GM18951 (cell line): ENCODE data around the gene CDH4.

Experiments used
- POLR2A ChIP-seq: IDR thresholded peaks from 4 replicates; pipeline ENCODE4 v1.6.1; 2011; ENCODE audit warnings: mild to moderate bottlenecking; ENCODE audit not compliant: insufficient read length, insufficient read depth; ENCODE audit errors: extremely low read depth
- in situ Hi-C: fragments of 300-500 bp; cut with MboI; formaldehyde crosslinking; loops from one replicate; pipeline ENCODE4 v1.12.0; 2022; ENCODE audit warnings: low sequenced_read_pairs, mixed read lengths, inconsistent platforms; ENCODE audit not compliant: unreplicated experiment

Gene CDH4

GRCh38 chr20:61507778-61508177 is 255.7 kb downstream of the CDH4 start:
- in situ Hi-C loops: no loop called here
- TF ChIP-seq POLR2A: no peak

- no peak for TF ChIP-seq POLR2A
Measured at GRCh38 chr20:61508301-61509096, 256.4 kb downstream of the CDH4 start.

GRCh38 chr20:61510778-61511330 is 258.8 kb downstream of the CDH4 start:
- in situ Hi-C loops: no loop called here
- TF ChIP-seq POLR2A: no peak

More at GRCh38 chr20:61508301-61509096, 256.4 kb downstream of the CDH4 start:
- in situ Hi-C loops: no loop called here

GRCh38 chr20:61512475-61512874 is 260.4 kb downstream of the CDH4 start:
- TF ChIP-seq POLR2A: no peak
- in situ Hi-C loops: no loop called here

- in situ Hi-C loops: no loop called here
- no peak for TF ChIP-seq POLR2A
Measured at GRCh38 chr20:61513124-61514017, 261.3 kb downstream of the CDH4 start.

- TF ChIP-seq POLR2A: no peak
- in situ Hi-C loops: no loop called here
Measured at GRCh38 chr20:61514018-61514365, 261.9 kb downstream of the CDH4 start.

- in situ Hi-C loops: no loop called here
Measured at GRCh38 chr20:61514396-61514795, 262.3 kb downstream of the CDH4 start.

GRCh38 chr20:61514805-61515505 is 262.9 kb downstream of the CDH4 start:
- in situ Hi-C loops: no loop called here
- TF ChIP-seq POLR2A: no peak

More at GRCh38 chr20:61514396-61514795, 262.3 kb downstream of the CDH4 start:
- TF ChIP-seq POLR2A: no peak

GRCh38 chr20:61515922-61516321 is 263.9 kb downstream of the CDH4 start:
- TF ChIP-seq POLR2A: no peak
- in situ Hi-C loops: no loop called here

- in situ Hi-C loops: no loop called here
- TF ChIP-seq POLR2A: no peak
Measured at GRCh38 chr20:61516346-61517208, 264.5 kb downstream of the CDH4 start.

GRCh38 chr20:61517419-61517818 is 265.4 kb downstream of the CDH4 start:
- in situ Hi-C loops: no loop called here
- no peak for TF ChIP-seq POLR2A

GRCh38 chr20:61518424-61518951 is 266.4 kb downstream of the CDH4 start:
- TF ChIP-seq POLR2A: no peak
- in situ Hi-C loops: no loop called here
